ENCODE measurements around the gene IRX4.
"Not testable (repeated sequence)": the region's sequence is repeated elsewhere in the genome, so short reads cannot be mapped to it uniquely, and the experiment has no call there.

Gene IRX4

GRCh38 chr5:1855075-1855474 is 27.6 kb downstream of the IRX4 start:
- DNase-seq: no peak

GRCh38 chr5:1853531-1853930 is 29.2 kb downstream of the IRX4 start:
- no peak for DNase-seq

- no peak for DNase-seq
These were observed 30.3 kb downstream of the IRX4 start for GRCh38 chr5:1852324-1852947.

GRCh38 chr5:1851290-1851934 is 31.3 kb downstream of the IRX4 start:
- DNase-seq: no peak

- DNase-seq: no peak
These were observed 32.2 kb downstream of the IRX4 start for GRCh38 chr5:1850324-1851154.

- no peak for DNase-seq
These were observed 35.1 kb downstream of the IRX4 start for GRCh38 chr5:1847611-1848010.

- DNase-seq: no peak
These were observed 35.7 kb downstream of the IRX4 start for GRCh38 chr5:1847056-1847455.

- no peak for DNase-seq
These were observed 36.1 kb downstream of the IRX4 start for GRCh38 chr5:1846583-1846982.

- DNase-seq: no peak
These were observed 37.0 kb downstream of the IRX4 start for GRCh38 chr5:1845696-1846095.

GRCh38 chr5:1844708-1845436 is 37.9 kb downstream of the IRX4 start:
- DNase-seq: no peak

GRCh38 chr5:1843761-1844160 is 39.0 kb downstream of the IRX4 start:
- not testable (repeated sequence) for DNase-seq

- DNase-seq: no peak
These were observed 40.5 kb downstream of the IRX4 start for GRCh38 chr5:1842004-1842819.

- DNase-seq: no peak
These were observed 41.8 kb downstream of the IRX4 start for GRCh38 chr5:1840741-1841521.

- no peak for DNase-seq
These were observed 42.6 kb downstream of the IRX4 start for GRCh38 chr5:1840071-1840547.

- DNase-seq: no peak
These were observed 44.7 kb downstream of the IRX4 start for GRCh38 chr5:1838013-1838412.

GRCh38 chr5:1836891-1837880 is 45.5 kb downstream of the IRX4 start:
- no peak for DNase-seq

GRCh38 chr5:1836176-1836890 is 46.4 kb downstream of the IRX4 start:
- DNase-seq: no peak

- no peak for DNase-seq
These were observed 47.3 kb downstream of the IRX4 start for GRCh38 chr5:1835431-1835830.

GRCh38 chr5:1834721-1835429 is 47.9 kb downstream of the IRX4 start:
- no peak for DNase-seq

All from activated CD4-positive, alpha-beta T cell treated with anti-CD3 and anti-CD28 coated beads for 4 hours (primary cell).